Esophagus muscularis mucosa (tissue), 4 donors: Measurements from ENCODE around the gene MEGF6. TPM values are rescaled to one million over a fixed set of nuclear protein-coding genes. Genes with fewer than 3 reads are reported as not detected.

Experiments
- DNase-seq: peaks from one replicate; pipeline ENCODE4 v3.0.0-alpha.2; 2017; ENCODE audit errors: extremely low spot score
- H3K27ac ChIP-seq, 4 donors: fragments of 200-600 bp; sonication (generic); replicated peaks in 1 of 4; 1 replicate in 3 of 4; 2 replicates in 1 of 4; pipeline ENCODE4 v1.5.1; 2016 to 2019; ENCODE audit warnings: mild to moderate bottlenecking in 1 of 4
- H3K27me3 ChIP-seq, 4 donors: fragments of 200-600 bp; sonication (generic); one replicate each; pipeline versions ENCODE4 v1.5.1 to v1.6.0; 2016 to 2019
- H3K36me3 ChIP-seq, 4 donors: fragments of 200-600 bp; sonication (generic); one replicate each; pipeline ENCODE4 v1.5.1; 2016 to 2019
- H3K4me1 ChIP-seq, 4 donors: fragments of 200-600 bp; sonication (generic); one replicate each; pipeline ENCODE4 v1.5.1; 2016 to 2019
- H3K4me3 ChIP-seq, 4 donors: fragments of 200-600 bp; sonication (generic); 1 replicate in 2 of 4; 2 replicates in 2 of 4; pipeline ENCODE4 v1.5.1; 2016 to 2019; ENCODE audit warnings: mild to moderate bottlenecking in 4 of 4, moderate library complexity in 1 of 4
- H3K9me3 ChIP-seq, 4 donors: fragments of 200-600 bp; sonication (generic); 1 replicate in 3 of 4; 2 replicates in 1 of 4; pipeline ENCODE4 v1.5.1; 2016 to 2019
- CTCF ChIP-seq, 3 experiments: fragments of 200-600 bp in 2 of 3; fragments of 450-650 bp in 1 of 3; sonication (generic) in 2 of 3; IDR thresholded peaks; one replicate each; pipeline ENCODE4 v1.5.1; 2017 to 2019; ENCODE audit warnings: antibody characterized with exemption in 3 of 3, mild to moderate bottlenecking in 2 of 3, moderate library complexity in 1 of 3
- EP300 ChIP-seq: sonication (generic); formaldehyde crosslinking; IDR thresholded peaks from one replicate; pipeline ENCODE4 v1.6.1; 2017; ENCODE audit warnings: antibody characterized with exemption
- POLR2A ChIP-seq: fragments of 450-650 bp; IDR thresholded peaks from one replicate; pipeline ENCODE4 v1.6.1; 2017; ENCODE audit warnings: antibody characterized with exemption, moderate library complexity, mild to moderate bottlenecking, low read depth
- POLR2AphosphoS5 ChIP-seq, 2 donors: sonication (generic); formaldehyde crosslinking; IDR thresholded peaks; one replicate each; pipeline ENCODE4 v1.6.1; 2017; ENCODE audit warnings: antibody characterized with exemption in 2 of 2
- WGBS: methylation state at CpG from one replicate; pipeline ENCODE4 v1.1.5; 2018; 5-methylcytosine and 5-hydroxymethylcytosine counted together
- intact Hi-C: fragments of 100-400 bp; cut with DNase I; formaldehyde crosslinking; loops from one replicate; pipeline ENCODE4 v1.15.1; 2023
- total RNA-seq, 4 donors: library from RNA; depleted of rRNA; stranded (reverse); fragments of >200 nt; gene quantifications; one replicate each; pipeline versions ENCODE4 v1.1.0 to v1.2.1, GENCODE V29; 2016

The MEGF6 gene
- total RNA-seq, 4 donors from 2014 or later: 9.3 to 18.1 (median 12.7) TPM

GRCh38 chr1:3553940-3554223 is 57.4 kb downstream of the MEGF6 start:
- intact Hi-C loops: no loop called here
- TF ChIP-seq CTCF (IDR thresholded peaks at IDR 0.05) (no peak), POLR2A (no peak), POLR2AphosphoS5 (IDR thresholded peaks at IDR 0.05) (no peak), EP300 (no peak)
- Histone ChIP-seq H3K4me3 (no peak overlapping the region), H3K27ac (no peak overlapping the region), H3K9me3 (no peaks in the 10 kb centered on the region), H3K36me3 (no peaks in the 10 kb centered on the region), H3K27me3 (peaks cover 0 to 11% (median 0%) of the 10 kb centered on the region in 4 donors), H3K4me1 (peaks cover 0 to 2% (median under 1%) of the 10 kb centered on the region in 4 donors)
- no peak for DNase-seq
- WGBS: 85% methylated on average over 11 of the region's 11 CpGs

GRCh38 chr1:3553166-3553939 is 58.0 kb downstream of the MEGF6 start:
- WGBS: 80% methylated on average over 8 of the region's 27 CpGs
- no peak for DNase-seq
- Histone ChIP-seq H3K36me3 (no peaks in the 10 kb centered on the region), H3K27ac (no peak overlapping the region), H3K4me1 (peaks cover 3 to 7% (median 6%) of the 10 kb centered on the region in 4 donors), H3K4me3 (no peak overlapping the region), H3K9me3 (no peaks in the 10 kb centered on the region), H3K27me3 (peaks cover 0 to 16% (median 0%) of the 10 kb centered on the region in 4 donors)
- intact Hi-C loops: no loop called here
- TF ChIP-seq EP300 (no peak), CTCF (IDR thresholded peaks at IDR 0.05) (no peak), POLR2A (no peak), POLR2AphosphoS5 (IDR thresholded peaks at IDR 0.05) (no peak)

GRCh38 chr1:3552751-3553150 is 58.6 kb downstream of the MEGF6 start:
- Histone ChIP-seq H3K9me3 (no peaks in the 10 kb centered on the region), H3K27me3 (peaks cover 0 to 22% (median 0%) of the 10 kb centered on the region in 4 donors), H3K4me1 (peaks cover 8 to 13% (median 12%) of the 10 kb centered on the region in 4 donors), H3K36me3 (no peaks in the 10 kb centered on the region), H3K27ac (no peak overlapping the region), H3K4me3 (no peak overlapping the region)
- no peak for DNase-seq
- no peak for TF ChIP-seq POLR2A
- no peak for TF ChIP-seq EP300
- no peak for TF ChIP-seq POLR2AphosphoS5 (IDR thresholded peaks at IDR 0.05)
- no peak for TF ChIP-seq CTCF (IDR thresholded peaks at IDR 0.05)
- intact Hi-C loops: no loop called here
- WGBS: 95% methylated on average over 4 of the region's 6 CpGs

- 99% methylated on average over 13 of the region's 14 CpGs for WGBS
- no peak for TF ChIP-seq POLR2AphosphoS5 (IDR thresholded peaks at IDR 0.05)
- TF ChIP-seq EP300: no peak
- TF ChIP-seq CTCF (IDR thresholded peaks at IDR 0.05): no peak
- no peak for TF ChIP-seq POLR2A
- intact Hi-C loops: no loop called here
- Histone ChIP-seq H3K4me3 (no peak overlapping the region), H3K36me3 (no peaks in the 10 kb centered on the region), H3K27me3 (peaks cover 0 to 25% (median 0%) of the 10 kb centered on the region in 4 donors), H3K9me3 (no peaks in the 10 kb centered on the region), H3K27ac (no peak overlapping the region), H3K4me1 (peaks cover 8 to 19% (median 17%) of the 10 kb centered on the region in 4 donors)
- DNase-seq: no peak
These were observed 59.1 kb downstream of the MEGF6 start for GRCh38 chr1:3552176-3552575.
